Head of caudate nucleus (tissue), 42 donors: Measurements from ENCODE around the gene MBOAT7.

Source experiments
- DNase-seq, 42 donors: peaks; one replicate each; pipeline versions ENCODE4 v3.0.0 to v3.0.0-alpha.2; 2020 to 2021; ENCODE audit warnings: mixed read lengths in 7 of 42
- intact Hi-C: fragments of 100-400 bp; cut with DNase I; formaldehyde crosslinking; loops from one replicate; pipeline ENCODE4 v1.15.0; 2022

MBOAT7 gene

GRCh38 chr19:54129617-54129996 lies 59.8 kb downstream of the MBOAT7 start:
- DNase-seq: no peak
- intact Hi-C loops: no loop called here

DNA sequence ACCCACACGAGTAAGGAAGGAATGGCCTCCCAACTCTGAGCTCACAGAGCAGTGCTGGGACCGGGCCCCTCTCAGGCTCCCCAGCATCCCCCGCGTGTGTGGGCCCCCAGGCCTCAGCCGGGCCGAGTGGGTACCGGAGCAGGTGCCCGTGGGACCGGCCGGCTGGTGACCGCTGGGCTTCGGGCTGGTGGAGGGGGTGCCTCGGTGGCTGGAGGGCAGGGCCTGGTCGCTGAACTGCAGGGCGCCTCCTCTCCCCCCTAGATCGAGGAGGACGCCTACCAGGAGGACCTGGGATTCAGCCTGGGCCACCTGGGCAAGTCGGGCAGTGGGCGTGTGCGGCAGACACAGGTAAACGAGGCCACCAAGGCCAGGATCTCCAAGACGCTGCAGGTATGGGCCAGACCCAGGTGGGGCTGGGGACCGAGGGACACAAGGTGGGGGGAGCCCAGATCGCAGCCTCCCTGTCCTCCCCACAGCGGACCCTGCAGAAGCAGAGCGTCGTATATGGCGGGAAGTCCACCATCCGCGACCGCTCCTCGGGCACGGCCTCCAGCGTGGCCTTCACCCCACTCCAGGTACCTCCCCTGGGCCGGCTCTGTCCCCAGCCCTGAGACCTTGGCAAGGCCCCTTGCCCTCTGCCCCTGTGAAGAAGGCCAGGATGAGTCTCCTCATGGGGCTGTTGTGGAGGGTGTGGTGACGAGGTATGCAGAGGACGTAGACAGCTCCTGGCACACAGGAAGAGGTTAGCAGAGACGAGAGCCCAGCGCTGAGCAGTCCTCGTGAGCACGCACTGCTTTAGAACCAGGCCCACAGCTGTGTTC lies 60.4 kb downstream of the MBOAT7 start:
- intact Hi-C loops: no loop called here
- no peak for DNase-seq

DNA sequence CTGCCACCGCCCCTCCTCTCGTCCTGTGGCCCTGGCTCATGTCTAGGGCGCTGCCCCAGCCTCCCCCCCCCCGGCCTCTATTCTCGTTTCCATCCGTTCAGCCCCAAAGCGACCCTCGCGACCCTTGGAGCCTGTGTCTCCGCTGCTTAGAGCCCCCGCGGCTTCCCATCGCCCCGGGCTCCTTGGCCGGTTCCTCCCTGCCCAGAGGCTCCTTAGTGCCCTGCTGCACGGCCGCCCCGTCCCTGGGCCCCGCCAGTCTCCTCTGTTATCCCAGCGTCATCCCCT lies 61.0 kb downstream of the MBOAT7 start:
- intact Hi-C loops: no loop called here
- no peak for DNase-seq

- intact Hi-C loops: no loop called here
These were observed 61.5 kb downstream of the MBOAT7 start for GRCh38 chr19:54127688-54128440.

DNA sequence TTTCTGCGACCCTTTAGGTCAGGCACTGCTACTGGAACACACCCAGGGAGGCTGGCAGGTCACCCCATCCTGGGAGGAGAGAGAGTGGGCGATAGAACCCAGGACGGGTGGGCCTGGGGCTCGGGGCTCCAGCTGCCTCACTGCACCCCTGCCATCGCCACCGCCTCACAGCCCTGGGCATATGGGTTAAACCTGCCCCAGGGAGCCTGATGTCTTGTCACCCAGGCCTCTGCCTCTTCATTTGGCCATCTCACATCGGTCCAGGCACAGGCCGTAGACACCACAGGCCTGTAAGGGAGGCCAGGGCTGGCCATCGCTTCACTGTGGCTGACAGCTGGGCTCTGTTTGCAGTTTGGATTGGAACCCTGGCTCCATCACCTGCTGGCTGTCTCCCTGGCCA lies 63.7 kb downstream of the MBOAT7 start:
- intact Hi-C loops: no loop called here
- DNase-seq: no peak

More at GRCh38 chr19:54127688-54128440, 61.5 kb downstream of the MBOAT7 start:
- no peak for DNase-seq

- intact Hi-C loops: no loop called here
- DNase-seq: no peak
These were observed 65.0 kb downstream of the MBOAT7 start for GRCh38 chr19:54124393-54124792.

- intact Hi-C loops: no loop called here
- DNase-seq: no peak
These were observed 65.7 kb downstream of the MBOAT7 start for GRCh38 chr19:54123682-54124081.
